ENCODE measurements around the gene DSG3.

The DSG3 gene

GRCh38 chr18:31490387-31490786 lies 42.8 kb downstream of the DSG3 start:
- H4K20me1 ChIP-seq (ENCODE audit: insufficient read depth, low read length) = no peaks in the 10 kb centered on the region
- H3K27me3 ChIP-seq (replicated peaks; ENCODE audit: insufficient read depth, low read length) = no peaks in the 10 kb centered on the region
- no peaks in the 10 kb centered on the region for H3K9me3 ChIP-seq (replicated peaks; ENCODE audit: insufficient read depth, low read length)
- no peak overlapping the region for H2AFZ ChIP-seq (ENCODE audit: low read length)
- no peaks in the 10 kb centered on the region for H3F3A ChIP-seq (ENCODE audit: insufficient read depth, low read length)
- H3K4me3 ChIP-seq (ENCODE audit: low read length) = no peak overlapping the region
- no peaks in the 10 kb centered on the region for H3K4me1 ChIP-seq (ENCODE audit: low read length)
- no peak overlapping the region for H3K4me2 ChIP-seq (ENCODE audit: low read depth, low read length)
- no peak for DNase-seq
- H3K79me2 ChIP-seq (ENCODE audit: low read length) = no peaks in the 10 kb centered on the region
- TF ChIP-seq EZH2 (optimal IDR thresholded peaks at IDR 0.05; ENCODE audit: low read depth, low read length) (no peak), EZH2phosphoT487 (IDR thresholded peaks at IDR 0.05; ENCODE audit: low read length) (no peak)
- TF ChIP-seq, protein P1, sequence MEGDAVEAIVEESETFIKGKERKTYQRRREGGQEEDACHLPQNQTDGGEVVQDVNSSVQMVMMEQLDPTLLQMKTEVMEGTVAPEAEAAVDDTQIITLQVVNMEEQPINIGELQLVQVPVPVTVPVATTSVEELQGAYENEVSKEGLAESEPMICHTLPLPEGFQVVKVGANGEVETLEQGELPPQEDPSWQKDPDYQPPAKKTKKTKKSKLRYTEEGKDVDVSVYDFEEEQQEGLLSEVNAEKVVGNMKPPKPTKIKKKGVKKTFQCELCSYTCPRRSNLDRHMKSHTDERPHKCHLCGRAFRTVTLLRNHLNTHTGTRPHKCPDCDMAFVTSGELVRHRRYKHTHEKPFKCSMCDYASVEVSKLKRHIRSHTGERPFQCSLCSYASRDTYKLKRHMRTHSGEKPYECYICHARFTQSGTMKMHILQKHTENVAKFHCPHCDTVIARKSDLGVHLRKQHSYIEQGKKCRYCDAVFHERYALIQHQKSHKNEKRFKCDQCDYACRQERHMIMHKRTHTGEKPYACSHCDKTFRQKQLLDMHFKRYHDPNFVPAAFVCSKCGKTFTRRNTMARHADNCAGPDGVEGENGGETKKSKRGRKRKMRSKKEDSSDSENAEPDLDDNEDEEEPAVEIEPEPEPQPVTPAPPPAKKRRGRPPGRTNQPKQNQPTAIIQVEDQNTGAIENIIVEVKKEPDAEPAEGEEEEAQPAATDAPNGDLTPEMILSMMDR (IDR thresholded peaks at IDR 0.05; ENCODE audit: low read length) = no peak
- no peaks in the 10 kb centered on the region for H3K36me3 ChIP-seq (replicated peaks; ENCODE audit: insufficient read depth, low read length)
- H3K9ac ChIP-seq (ENCODE audit: low read length) = no peak overlapping the region
- H3K27ac ChIP-seq (ENCODE audit: low read length) = no peak overlapping the region
- no peaks in the 10 kb centered on the region for H3K9me2 ChIP-seq (replicated peaks; ENCODE audit: insufficient read depth, low read length)

GRCh38 chr18:31490833-31491232 lies 43.3 kb downstream of the DSG3 start:
- no peaks in the 10 kb centered on the region for H3K9me3 ChIP-seq (replicated peaks; ENCODE audit: insufficient read depth, low read length)
- no peak for TF ChIP-seq EZH2phosphoT487 (IDR thresholded peaks at IDR 0.05; ENCODE audit: low read length)
- no peaks in the 10 kb centered on the region for H3F3A ChIP-seq (ENCODE audit: insufficient read depth, low read length)
- DNase-seq = no peak
- no peak overlapping the region for H2AFZ ChIP-seq (ENCODE audit: low read length)
- no peak overlapping the region for H3K27ac ChIP-seq (ENCODE audit: low read length)
- H3K9me2 ChIP-seq (replicated peaks; ENCODE audit: insufficient read depth, low read length) = no peaks in the 10 kb centered on the region
- H4K20me1 ChIP-seq (ENCODE audit: insufficient read depth, low read length) = no peaks in the 10 kb centered on the region
- no peaks in the 10 kb centered on the region for H3K36me3 ChIP-seq (replicated peaks; ENCODE audit: insufficient read depth, low read length)
- no peak overlapping the region for H3K4me3 ChIP-seq (ENCODE audit: low read length)
- H3K27me3 ChIP-seq (replicated peaks; ENCODE audit: insufficient read depth, low read length) = no peaks in the 10 kb centered on the region
- H3K9ac ChIP-seq (ENCODE audit: low read length) = no peak overlapping the region
- no peak overlapping the region for H3K4me2 ChIP-seq (ENCODE audit: low read depth, low read length)
- H3K79me2 ChIP-seq (ENCODE audit: low read length) = no peaks in the 10 kb centered on the region
- no peaks in the 10 kb centered on the region for H3K4me1 ChIP-seq (ENCODE audit: low read length)

DNA sequence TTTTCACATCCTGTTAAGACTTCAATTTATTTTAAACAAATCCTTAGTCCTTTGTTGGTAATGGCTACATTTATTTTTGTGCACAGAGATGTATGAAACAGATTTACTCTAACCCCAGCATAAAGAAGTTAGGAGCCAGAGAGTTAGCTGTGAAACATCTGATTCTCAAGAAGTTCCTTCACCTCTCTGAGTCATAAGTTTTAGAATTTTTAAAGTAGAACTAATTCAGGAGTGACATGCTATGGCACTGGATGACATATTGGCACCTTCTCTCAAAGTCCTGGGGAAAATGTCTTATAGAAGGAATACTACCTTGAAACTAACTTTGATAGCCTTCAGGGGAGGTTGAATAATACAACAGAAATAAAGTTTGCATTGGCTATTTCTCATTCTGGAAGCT lies 44.0 kb downstream of the DSG3 start:
- no peak for DNase-seq
- Histone ChIP-seq H4K20me1 (ENCODE audit: insufficient read depth, low read length) (no peaks in the 10 kb centered on the region), H3K79me2 (ENCODE audit: low read length) (no peaks in the 10 kb centered on the region), H3K27me3 (replicated peaks; ENCODE audit: insufficient read depth, low read length) (no peaks in the 10 kb centered on the region), H3K4me3 (ENCODE audit: low read length) (no peak overlapping the region), H3K36me3 (replicated peaks; ENCODE audit: insufficient read depth, low read length) (no peaks in the 10 kb centered on the region), H3K27ac (ENCODE audit: low read length) (no peak overlapping the region), H3K9me2 (replicated peaks; ENCODE audit: insufficient read depth, low read length) (no peaks in the 10 kb centered on the region), H3K9me3 (replicated peaks; ENCODE audit: insufficient read depth, low read length) (no peaks in the 10 kb centered on the region), H2AFZ (ENCODE audit: low read length) (no peak overlapping the region), H3K4me2 (ENCODE audit: low read depth, low read length) (no peak overlapping the region), H3F3A (ENCODE audit: insufficient read depth, low read length) (no peaks in the 10 kb centered on the region), H3K9ac (ENCODE audit: low read length) (no peak overlapping the region), H3K4me1 (ENCODE audit: low read length) (no peaks in the 10 kb centered on the region)
- TF ChIP-seq, protein P1 (IDR thresholded peaks at IDR 0.05; ENCODE audit: low read length) = no peak
- TF ChIP-seq EZH2 (optimal IDR thresholded peaks at IDR 0.05; ENCODE audit: low read depth, low read length) (no peak), EZH2phosphoT487 (IDR thresholded peaks at IDR 0.05; ENCODE audit: low read length) (no peak)

GRCh38 chr18:31492671-31493070 lies 45.1 kb downstream of the DSG3 start:
- H3K79me2 ChIP-seq (ENCODE audit: low read length) = no peaks in the 10 kb centered on the region
- H3K4me3 ChIP-seq (ENCODE audit: low read length) = no peak overlapping the region
- no peaks in the 10 kb centered on the region for H3K4me1 ChIP-seq (ENCODE audit: low read length)
- H3K9me2 ChIP-seq (replicated peaks; ENCODE audit: insufficient read depth, low read length) = no peaks in the 10 kb centered on the region
- H2AFZ ChIP-seq (ENCODE audit: low read length) = no peak overlapping the region
- no peaks in the 10 kb centered on the region for H4K20me1 ChIP-seq (ENCODE audit: insufficient read depth, low read length)
- no peak overlapping the region for H3K27ac ChIP-seq (ENCODE audit: low read length)
- TF ChIP-seq EZH2 (optimal IDR thresholded peaks at IDR 0.05; ENCODE audit: low read depth, low read length) (no peak), EZH2phosphoT487 (IDR thresholded peaks at IDR 0.05; ENCODE audit: low read length) (no peak)
- TF ChIP-seq, protein P1 (IDR thresholded peaks at IDR 0.05; ENCODE audit: low read length) = no peak
- H3K36me3 ChIP-seq (replicated peaks; ENCODE audit: insufficient read depth, low read length) = no peaks in the 10 kb centered on the region
- H3K4me2 ChIP-seq (ENCODE audit: low read depth, low read length) = no peak overlapping the region
- DNase-seq = no peak
- no peak overlapping the region for H3K9ac ChIP-seq (ENCODE audit: low read length)
- no peaks in the 10 kb centered on the region for H3K27me3 ChIP-seq (replicated peaks; ENCODE audit: insufficient read depth, low read length)
- H3K9me3 ChIP-seq (replicated peaks; ENCODE audit: insufficient read depth, low read length) = no peaks in the 10 kb centered on the region
- H3F3A ChIP-seq (ENCODE audit: insufficient read depth, low read length) = peaks cover 4% of the 10 kb centered on the region; the same call in 1 of the 2 replicates

Data from MM.1S (cell line).